IMR-90 (cell line): ENCODE data around the gene MRPL23. TPM values are rescaled to one million over a fixed set of nuclear protein-coding genes. Genes with fewer than 3 reads are reported as not detected.

ENCODE experiments used
- ATAC-seq: fragments of 200-7000 bp; cut with Tn5 transposase; 2 replicates; pipeline ENCODE4 v1.9.1; 2020; ENCODE audit warnings: low read depth, mild to moderate bottlenecking, moderate library complexity
- BruUV-seq: library from RNA; stranded (reverse); fragments of 400-500 nt; replicated peaks from 2 replicates; lab custom pipeline; 2021; lab: Mats Ljungman, UMichigan
- CTCF ChIA-PET: fragments of 300-600 bp; formaldehyde crosslinking; extraction: SDS; loops from one replicate; lab custom pipeline; 2021; ENCODE audit warnings: antibody characterized with exemption; lab: Yijun Ruan, JAX
- POLR2A ChIA-PET: fragments of 300-600 bp; sonication (Branson Sonifier 250); formaldehyde crosslinking; loops from one replicate; lab custom pipeline; 2022; ENCODE audit warnings: antibody characterized with exemption; ENCODE audit not compliant: unreplicated experiment; lab: Charles Lee
- DNase-seq: peaks from one replicate; pipeline ENCODE4 v3.0.0; 2013
- H2AFZ ChIP-seq: replicated peaks from 2 replicates; pipeline ENCODE3; 2013; ENCODE audit warnings: low read length, mild to moderate bottlenecking; ENCODE audit not compliant: poor library complexity
- H2AK5ac ChIP-seq: 2 replicates; pipeline ENCODE4 v1.6.1; 2013; ENCODE audit warnings: low read depth, low read length, inconsistent platforms
- H2AK9ac ChIP-seq: replicated peaks from 2 replicates; pipeline ENCODE3; 2013; ENCODE audit warnings: mild to moderate bottlenecking, low read depth, low read length, moderate library complexity; ENCODE audit not compliant: poor library complexity
- H2BK120ac ChIP-seq: 2 replicates; pipeline ENCODE4 v1.6.1; 2013; ENCODE audit warnings: low read depth, low read length, inconsistent platforms
- H2BK15ac ChIP-seq: 3 replicates; pipeline ENCODE4 v1.6.1; 2013; ENCODE audit warnings: low read depth, low read length, inconsistent platforms
- H2BK20ac ChIP-seq: 2 replicates; pipeline ENCODE4 v1.6.1; 2013; ENCODE audit warnings: low read depth, mild to moderate bottlenecking, inconsistent platforms, low read length, moderate library complexity
- H2BK5ac ChIP-seq: 2 replicates; pipeline ENCODE4 v1.6.1; 2013; ENCODE audit warnings: mild to moderate bottlenecking, low read depth, low read length, inconsistent platforms; ENCODE audit not compliant: poor library complexity, severe bottlenecking
- H3K14ac ChIP-seq: replicated peaks from 2 replicates; pipeline ENCODE4 v1.6.1; 2013; ENCODE audit warnings: low read depth, low read length, inconsistent platforms
- H3K18ac ChIP-seq: 2 replicates; pipeline ENCODE4 v1.6.1; 2013; ENCODE audit warnings: low read depth, low read length, control low read depth
- H3K23ac ChIP-seq: 2 replicates; pipeline ENCODE4 v1.6.1; 2013; ENCODE audit warnings: low read depth, low read length, inconsistent platforms
- H3K27ac ChIP-seq: 2 replicates; pipeline ENCODE4 v1.5.1; 2013; ENCODE audit warnings: mild to moderate bottlenecking, control low read depth, low read length; ENCODE audit not compliant: insufficient read depth
- H3K27me3 ChIP-seq: 2 replicates; pipeline ENCODE4 v1.6.1; 2013; ENCODE audit warnings: low read length; ENCODE audit not compliant: control insufficient read depth, insufficient read depth
- H3K36me3 ChIP-seq: 2 replicates; pipeline ENCODE4 v1.6.1; 2013; ENCODE audit warnings: low read length, mixed read lengths; ENCODE audit not compliant: control insufficient read depth, insufficient read depth
- H3K4ac ChIP-seq: 2 replicates; pipeline ENCODE4 v1.6.1; 2013; ENCODE audit warnings: low read depth, low read length, inconsistent platforms
- H3K4me1 ChIP-seq: 2 replicates; pipeline ENCODE4 v1.6.1; 2013; ENCODE audit warnings: low read length, mixed read lengths; ENCODE audit not compliant: control insufficient read depth, insufficient read depth
- H3K4me2 ChIP-seq: 2 replicates; pipeline ENCODE4 v1.6.1; 2013; ENCODE audit warnings: low read depth, mild to moderate bottlenecking, control low read depth, low read length, moderate library complexity
- H3K4me3 ChIP-seq: 2 replicates; pipeline ENCODE4 v1.5.1; 2013; ENCODE audit warnings: low read depth, mild to moderate bottlenecking, control low read depth, low read length, moderate library complexity; ENCODE audit not compliant: insufficient read depth
- H3K56ac ChIP-seq: 2 replicates; pipeline ENCODE4 v1.6.1; 2013; ENCODE audit warnings: low read length, inconsistent platforms; ENCODE audit not compliant: insufficient read depth; ENCODE audit errors: extremely low read depth
- H3K79me1 ChIP-seq, 2 experiments: 2 replicates each; pipeline ENCODE4 v1.6.1; 2013; ENCODE audit warnings: low read length in 2 of 2, inconsistent platforms in 1 of 2, low read depth in 1 of 2
- H3K9ac ChIP-seq: 2 replicates; pipeline ENCODE4 v1.6.1; 2013; ENCODE audit warnings: low read depth, low read length, control low read depth
- H3K9me1 ChIP-seq: 2 replicates; pipeline ENCODE4 v1.6.1; 2013; ENCODE audit warnings: low read length, inconsistent platforms; ENCODE audit not compliant: insufficient read depth
- H3K9me3 ChIP-seq: 2 replicates; pipeline ENCODE4 v1.6.1; 2013; ENCODE audit warnings: low read length; ENCODE audit not compliant: control insufficient read depth, insufficient read depth
- H4K20me1 ChIP-seq: 2 replicates; pipeline ENCODE4 v1.6.1; 2013; ENCODE audit warnings: low read length, inconsistent platforms; ENCODE audit not compliant: insufficient read depth
- H4K5ac ChIP-seq: 2 replicates; pipeline ENCODE4 v1.6.1; 2013; ENCODE audit warnings: mild to moderate bottlenecking, low read depth, low read length, control low read depth
- H4K8ac ChIP-seq, 2 experiments: 2 replicates each; pipeline ENCODE4 v1.6.1; 2013; ENCODE audit warnings: low read depth in 2 of 2, low read length in 2 of 2, control low read depth in 1 of 2, inconsistent platforms in 1 of 2
- H4K91ac ChIP-seq: 2 replicates; pipeline ENCODE4 v1.6.1; 2013; ENCODE audit warnings: low read depth, low read length, inconsistent platforms; ENCODE audit not compliant: insufficient read depth
- BHLHE40 ChIP-seq: fragments of 150-350 bp; IDR thresholded peaks from 2 replicates; pipeline ENCODE4 v1.6.1; 2016; ENCODE audit warnings: mild to moderate bottlenecking, low read depth, low read length
- CHD1 ChIP-seq: IDR thresholded peaks from 2 replicates; pipeline ENCODE4 v1.6.1; 2012; ENCODE audit warnings: low read depth, low read length, improper control_type of control experiment
- CTCF ChIP-seq: conservative IDR thresholded peaks from 2 replicates; pipeline ENCODE4 v1.5.1; 2012; ENCODE audit warnings: mild to moderate bottlenecking, low read depth, low read length, improper control_type of control experiment
- FOS ChIP-seq: fragments of 150-350 bp; IDR thresholded peaks from 2 replicates; pipeline ENCODE4 v1.6.1; 2016; ENCODE audit warnings: low read depth, low read length
- MAZ ChIP-seq: IDR thresholded peaks from 2 replicates; pipeline ENCODE4 v1.6.1; 2012; ENCODE audit warnings: low read depth, mild to moderate bottlenecking, low read length, improper control_type of control experiment, moderate library complexity, borderline replicate concordance
- NFE2L2 ChIP-seq: fragments of 150-350 bp; IDR thresholded peaks from 2 replicates; pipeline ENCODE4 v1.6.1; 2016; ENCODE audit warnings: low read depth, mild to moderate bottlenecking, low read length
- POLR2A ChIP-seq: IDR thresholded peaks from 2 replicates; pipeline ENCODE4 v1.6.1; 2012; ENCODE audit warnings: mild to moderate bottlenecking, low read depth, low read length
- RAD21 ChIP-seq: IDR thresholded peaks from 2 replicates; pipeline ENCODE4 v1.6.1; 2012; ENCODE audit warnings: low read length, improper control_type of control experiment
- RCOR1 ChIP-seq: IDR thresholded peaks from 2 replicates; pipeline ENCODE4 v1.6.1; 2012; ENCODE audit warnings: mild to moderate bottlenecking, low read length, improper control_type of control experiment; ENCODE audit not compliant: insufficient replicate concordance
- RFX5 ChIP-seq: IDR thresholded peaks from 2 replicates; pipeline ENCODE4 v1.8.0; 2012; ENCODE audit warnings: low read depth, mild to moderate bottlenecking, low read length, moderate library complexity
- SMC3 ChIP-seq: fragments of 150-350 bp; IDR thresholded peaks from 2 replicates; pipeline ENCODE4 v1.6.1; 2016; ENCODE audit warnings: low read depth, mild to moderate bottlenecking, antibody characterized with exemption, low read length, moderate library complexity
- WGBS, 2 experiments: methylation state at CpG; one replicate each; pipeline versions ENCODE4 v1.1.5 to v1.1.7; 2013; ENCODE audit warnings: missing lambda C conversion rate in 2 of 2; ENCODE audit not compliant: insufficient read length in 1 of 2; ENCODE audit errors: extremely low coverage in 2 of 2; 5-methylcytosine and 5-hydroxymethylcytosine counted together
- dilution Hi-C: fragments of 300-500 bp; cut with HindIII; formaldehyde crosslinking; loops from one replicate; pipeline ENCODE4 v1.14.3; 2018; ENCODE audit warnings: low sequenced_read_pairs; ENCODE audit not compliant: unreplicated experiment
- in situ Hi-C: fragments of 300-500 bp; cut with MboI; formaldehyde crosslinking; loops from 3 replicates; pipeline ENCODE4 v1.14.3; 2019; ENCODE audit warnings: low sequenced_read_pairs, inconsistent platforms, mixed read lengths
- intact Hi-C: fragments of 100-400 bp; cut with micrococcal nuclease; formaldehyde crosslinking; loops from 2 replicates; pipeline ENCODE4 v1.10.0; 2022
- polyA plus RNA-seq, 3 experiments: library from polyadenylated mRNA; depleted of rRNA; stranded (reverse); fragments of >200 nt; gene quantifications; 2 replicates each; pipeline ENCODE4 v1.2.3, GENCODE V29; 2012; ENCODE audit warnings: low replicate concordance in 1 of 3
- total RNA-seq: library from RNA; depleted of rRNA; stranded (reverse); fragments of >200 nt; gene quantifications from 2 replicates; pipeline ENCODE4 v1.2.3, GENCODE V29; 2012
- TF ChIP-seq, protein P1 (sequence below): fragments of 150-350 bp; IDR thresholded peaks from 2 replicates; pipeline ENCODE4 v1.6.1; 2016; ENCODE audit warnings: low read depth, mild to moderate bottlenecking, low read length, moderate library complexity, borderline replicate concordance

The MRPL23 gene
- total and polyA plus RNA-seq, 2 of the 4 experiments (the other 2 are of a cell fraction) = 68.4 to 114 TPM

DNA sequence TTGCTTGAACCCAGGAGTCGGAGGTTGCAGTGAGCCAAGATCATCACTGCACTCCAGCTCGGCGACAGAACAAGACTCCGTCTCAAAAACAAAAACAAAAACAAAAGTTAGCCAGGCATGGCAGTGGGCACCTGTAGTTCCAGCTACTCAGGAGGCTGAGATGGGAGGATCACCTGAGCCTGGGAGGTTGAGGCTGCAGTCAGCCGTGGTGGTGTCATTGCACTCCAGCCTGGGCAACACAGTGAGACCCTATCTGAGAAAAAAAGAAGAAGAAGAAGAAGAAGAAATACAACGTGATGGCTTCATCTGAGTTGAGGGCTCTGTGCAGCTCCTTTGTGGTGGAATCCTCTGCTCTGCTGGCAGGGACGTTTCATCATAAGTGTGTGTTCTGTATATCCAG, 37.6 kb upstream of the MRPL23 start:
- Histone ChIP-seq H3K56ac (no peak overlapping the region), H3K27me3 (peaks cover 21% of the 10 kb centered on the region), H2AK9ac (no peak overlapping the region), H3K79me1 (no peaks in the 10 kb centered on the region), H2BK15ac (no peak overlapping the region), H3K9me1 (no peaks in the 10 kb centered on the region), H2AK5ac (no peak overlapping the region), H3K23ac (no peak overlapping the region), H2BK120ac (no peak overlapping the region), H3K27ac (no peak overlapping the region), H3K36me3 (no peaks in the 10 kb centered on the region), H2AFZ (no peak overlapping the region), H2BK5ac (no peak overlapping the region), H4K5ac (no peak overlapping the region), H3K4me1 (no peaks in the 10 kb centered on the region), H3K4ac (no peak overlapping the region), H4K8ac (no peak overlapping the region), H3K9ac (no peak overlapping the region), H3K9me3 (no peaks in the 10 kb centered on the region), H4K91ac (no peak overlapping the region), H3K4me3 (no peak overlapping the region), H4K20me1 (no peaks in the 10 kb centered on the region), H3K4me2 (no peak overlapping the region), H2BK20ac (no peak overlapping the region), H3K14ac (no peak overlapping the region), H3K18ac (no peak overlapping the region)
- in situ Hi-C loops (no loop called here), intact Hi-C loops (no loop called here), dilution Hi-C loops (no loop called here)
- POLR2A ChIA-PET = no interaction called here
- 80% methylated on average over 1 of the region's 7 CpGs; no CpG with 5 or more reads in 1 of the 2 experiments for WGBS, 2 experiments
- BruUV-seq = no TSS peak
- CTCF ChIA-PET = no interaction called here
- DNase-seq = no peak
- TF ChIP-seq CTCF (no peak), RAD21 (no peak), RFX5 (no peak), NFE2L2 (no peak), POLR2A (no peak), CHD1 (no peak), FOS (no peak), BHLHE40 (no peak), MAZ (no peak), SMC3 (no peak), RCOR1 (no peak)
- TF ChIP-seq, protein P1, sequence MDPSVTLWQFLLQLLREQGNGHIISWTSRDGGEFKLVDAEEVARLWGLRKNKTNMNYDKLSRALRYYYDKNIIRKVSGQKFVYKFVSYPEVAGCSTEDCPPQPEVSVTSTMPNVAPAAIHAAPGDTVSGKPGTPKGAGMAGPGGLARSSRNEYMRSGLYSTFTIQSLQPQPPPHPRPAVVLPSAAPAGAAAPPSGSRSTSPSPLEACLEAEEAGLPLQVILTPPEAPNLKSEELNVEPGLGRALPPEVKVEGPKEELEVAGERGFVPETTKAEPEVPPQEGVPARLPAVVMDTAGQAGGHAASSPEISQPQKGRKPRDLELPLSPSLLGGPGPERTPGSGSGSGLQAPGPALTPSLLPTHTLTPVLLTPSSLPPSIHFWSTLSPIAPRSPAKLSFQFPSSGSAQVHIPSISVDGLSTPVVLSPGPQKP = no peak
- ATAC-seq = no peak
